Panc1 (cell line): ENCODE measurements around the gene TAS2R9. TPM values are rescaled to one million over a fixed set of nuclear protein-coding genes. Genes with fewer than 3 reads are reported as not detected.

Experiments used
- ATAC-seq: fragments of 200-7000 bp; cut with Tn5 transposase; 2 replicates; pipeline ENCODE4 v1.9.1; 2020; ENCODE audit warnings: mild to moderate bottlenecking, moderate library complexity
- BruUV-seq: library from RNA; stranded (reverse); fragments of 400-500 nt; replicated peaks from 2 replicates; lab custom pipeline; 2021; lab: Mats Ljungman, UMichigan
- CTCF ChIA-PET: fragments of 300-600 bp; sonication (Branson Sonifier 250); formaldehyde crosslinking; loops from one replicate; lab custom pipeline; 2022; ENCODE audit warnings: antibody characterized with exemption; lab: Charles Lee
- POLR2A ChIA-PET: fragments of 300-600 bp; sonication (Branson Sonifier 250); formaldehyde crosslinking; loops from one replicate; lab custom pipeline; 2022; ENCODE audit warnings: antibody characterized with exemption; lab: Charles Lee
- DNase-seq: peaks from one replicate; pipeline ENCODE4 v3.0.0-alpha.2; 2010; ENCODE audit warnings: low read depth, low spot score
- H3K27ac ChIP-seq: 2 replicates; pipeline ENCODE4 v1.5.1; 2011; ENCODE audit warnings: mild to moderate bottlenecking, low read length, inconsistent platforms
- H3K27me3 ChIP-seq: fragments of 200-500 bp; sonication (Bioruptor generic); 2 replicates; pipeline ENCODE4 v1.6.0; 2014; ENCODE audit warnings: low read length, inconsistent platforms; ENCODE audit not compliant: control insufficient read depth, insufficient read depth
- H3K36me3 ChIP-seq: fragments of 200-500 bp; sonication (Bioruptor generic); 2 replicates; pipeline ENCODE4 v1.5.1; 2014; ENCODE audit warnings: inconsistent platforms, mild to moderate bottlenecking, low read length, moderate library complexity; ENCODE audit not compliant: control insufficient read depth, insufficient read depth
- H3K4me1 ChIP-seq: 2 replicates; pipeline ENCODE4 v1.5.1; 2011; ENCODE audit warnings: inconsistent platforms, mild to moderate bottlenecking, low read length, moderate library complexity; ENCODE audit not compliant: control insufficient read depth, insufficient read depth
- H3K4me3 ChIP-seq, 2 experiments: 2 replicates each; pipeline ENCODE4 v1.5.1; 2011 to 2012; ENCODE audit warnings: low read depth in 2 of 2, low read length in 2 of 2, mild to moderate bottlenecking in 2 of 2, inconsistent platforms in 1 of 2, moderate library complexity in 1 of 2
- H3K9me3 ChIP-seq: fragments of 200-500 bp; sonication (Bioruptor generic); 2 replicates; pipeline ENCODE4 v1.5.1; 2014; ENCODE audit warnings: low read depth, mild to moderate bottlenecking, inconsistent platforms, low read length, moderate library complexity; ENCODE audit not compliant: control insufficient read depth, insufficient read depth
- CTCF ChIP-seq: fragments of 450-650 bp; IDR thresholded peaks from 2 replicates; pipeline ENCODE4 v1.5.1; 2017; ENCODE audit warnings: mild to moderate bottlenecking
- POLR2AphosphoS5 ChIP-seq: IDR thresholded peaks from 2 replicates; pipeline ENCODE4 v1.6.1; 2012; ENCODE audit warnings: mild to moderate bottlenecking, low read depth, low read length, moderate library complexity
- REST ChIP-seq, 2 experiments: IDR thresholded peaks; 2 replicates each; pipeline ENCODE4 v1.6.1; 2011 to 2012; ENCODE audit warnings: low read depth in 2 of 2, control low read depth in 1 of 2, low read length in 1 of 2, mild to moderate bottlenecking in 1 of 2, moderate library complexity in 1 of 2; ENCODE audit not compliant: insufficient read depth in 1 of 2
- SIN3A ChIP-seq: IDR thresholded peaks from 2 replicates; pipeline ENCODE4 v1.6.1; 2012; ENCODE audit warnings: low read depth, mild to moderate bottlenecking, low read length, moderate library complexity, borderline replicate concordance; ENCODE audit not compliant: insufficient read depth
- TCF7L2 ChIP-seq: IDR thresholded peaks from 2 replicates; pipeline ENCODE4 v1.6.1; 2011; ENCODE audit warnings: mild to moderate bottlenecking, low read depth, low read length, inconsistent platforms
- in situ Hi-C: cut with HindIII; loops from 2 replicates; pipeline ENCODE4 v1.10.0; 2016; ENCODE audit warnings: low sequenced_read_pairs, low pct_unique_long_range_greater_than_20kb
- intact Hi-C: fragments of 100-400 bp; cut with micrococcal nuclease; formaldehyde crosslinking; loops from one replicate; pipeline ENCODE4 v1.10.0; 2022; ENCODE audit not compliant: unreplicated experiment
- total RNA-seq: library from RNA; stranded (reverse); gene quantifications from one replicate; pipeline ENCODE4 v1.2.1, GENCODE V29; 2021; ENCODE audit not compliant: unreplicated experiment

TAS2R9 gene
- total RNA-seq, 1 experiment from 2014 or later = not detected

- Histone ChIP-seq H3K27ac (no peak overlapping the region), H3K4me1 (no peaks in the 10 kb centered on the region), H3K27me3 (no peaks in the 10 kb centered on the region), H3K4me3 (no peak overlapping the region), H3K36me3 (no peaks in the 10 kb centered on the region; the same call in 1 of the 2 replicates), H3K9me3 (no peaks in the 10 kb centered on the region)
- DNase-seq (no peak), ATAC-seq (no peak)
- CTCF ChIA-PET = no interaction called here
- POLR2A ChIA-PET = no interaction called here
- in situ Hi-C loops (no loop called here), intact Hi-C loops (no loop called here)
- TF ChIP-seq REST (IDR thresholded peaks at IDR 0.05; ENCODE audit: insufficient read depth in 1 of 2, low read depth in 2 of 2, low read length in 1 of 2) = no peak
- TF ChIP-seq SIN3A = no peak
- TF ChIP-seq CTCF = no peak
- no peak for TF ChIP-seq TCF7L2
- no peak for TF ChIP-seq POLR2AphosphoS5
- no TSS peak for BruUV-seq
These were observed 26.7 kb downstream of the TAS2R9 start for GRCh38 chr12:10783252-10783651.

DNA sequence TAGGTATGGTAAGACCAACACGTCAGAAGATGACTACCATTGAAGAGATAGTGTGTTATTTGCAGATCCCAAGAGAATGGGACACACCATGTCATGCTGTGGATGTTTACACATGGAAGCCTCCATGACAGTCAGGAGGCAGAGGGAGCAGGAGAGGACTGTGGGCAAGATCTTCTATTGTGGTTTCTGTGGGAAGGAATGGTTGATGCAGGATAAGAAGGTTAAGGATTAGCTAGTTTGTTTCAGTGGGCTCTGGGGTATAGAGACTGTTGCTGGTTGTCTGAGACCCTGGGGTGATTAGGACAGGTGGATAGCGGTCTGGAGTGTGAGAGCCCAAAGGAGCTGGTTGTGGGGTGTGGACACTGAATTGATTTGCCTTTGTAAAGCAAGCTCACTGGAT, 30.9 kb downstream of the TAS2R9 start:
- intact Hi-C loops (no loop called here), in situ Hi-C loops (no loop called here)
- TF ChIP-seq CTCF (no peak), SIN3A (no peak), TCF7L2 (no peak), POLR2AphosphoS5 (no peak)
- POLR2A ChIA-PET = no interaction called here
- BruUV-seq = no TSS peak
- H3K27me3 ChIP-seq = no peaks in the 10 kb centered on the region; the same call in 1 of the 2 replicates
- no peaks in the 10 kb centered on the region for H3K9me3 ChIP-seq
- H3K27ac ChIP-seq = no peak overlapping the region
- no peak overlapping the region for H3K4me3 ChIP-seq
- no peaks in the 10 kb centered on the region; the same call in 1 of the 2 replicates for H3K36me3 ChIP-seq
- DNase-seq (no peak), ATAC-seq (no peak)
- CTCF ChIA-PET = no interaction called here
- no peaks in the 10 kb centered on the region for H3K4me1 ChIP-seq
